GM19035 (cell line): Measurements from ENCODE around the gene KCP.

Source experiments
- ATAC-seq: cut with Tn5 transposase; IDR thresholded peaks from one replicate; pipeline ENCODE4 v1.9.1; 2021; ENCODE audit not compliant: unreplicated experiment

The KCP gene

GRCh38 chr7:128842674-128843641 lies 67.6 kb downstream of the KCP start:
- ATAC-seq: no peak

GRCh38 chr7:128841921-128842673 lies 68.4 kb downstream of the KCP start:
- ATAC-seq: no peak

DNA sequence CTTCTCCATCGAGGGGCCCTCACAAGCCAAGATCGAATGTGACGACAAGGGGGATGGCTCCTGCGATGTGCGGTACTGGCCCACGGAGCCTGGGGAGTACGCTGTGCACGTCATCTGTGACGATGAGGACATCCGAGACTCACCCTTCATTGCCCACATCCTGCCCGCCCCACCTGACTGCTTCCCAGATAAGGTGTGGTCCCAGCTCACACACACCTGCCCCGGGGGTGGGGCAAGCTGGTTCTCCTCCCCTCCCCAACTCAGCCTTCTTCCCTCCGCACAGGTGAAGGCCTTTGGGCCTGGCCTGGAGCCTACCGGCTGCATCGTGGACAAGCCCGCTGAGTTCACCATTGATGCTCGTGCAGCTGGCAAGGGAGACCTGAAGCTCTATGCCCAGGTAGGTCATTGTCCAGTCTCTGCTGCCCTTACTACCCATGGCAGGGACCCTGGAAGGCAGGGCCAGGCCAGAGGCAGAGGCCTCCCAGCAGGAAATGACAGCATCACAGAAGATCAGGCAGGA lies 69.3 kb downstream of the KCP start:
- no peak for ATAC-seq

DNA sequence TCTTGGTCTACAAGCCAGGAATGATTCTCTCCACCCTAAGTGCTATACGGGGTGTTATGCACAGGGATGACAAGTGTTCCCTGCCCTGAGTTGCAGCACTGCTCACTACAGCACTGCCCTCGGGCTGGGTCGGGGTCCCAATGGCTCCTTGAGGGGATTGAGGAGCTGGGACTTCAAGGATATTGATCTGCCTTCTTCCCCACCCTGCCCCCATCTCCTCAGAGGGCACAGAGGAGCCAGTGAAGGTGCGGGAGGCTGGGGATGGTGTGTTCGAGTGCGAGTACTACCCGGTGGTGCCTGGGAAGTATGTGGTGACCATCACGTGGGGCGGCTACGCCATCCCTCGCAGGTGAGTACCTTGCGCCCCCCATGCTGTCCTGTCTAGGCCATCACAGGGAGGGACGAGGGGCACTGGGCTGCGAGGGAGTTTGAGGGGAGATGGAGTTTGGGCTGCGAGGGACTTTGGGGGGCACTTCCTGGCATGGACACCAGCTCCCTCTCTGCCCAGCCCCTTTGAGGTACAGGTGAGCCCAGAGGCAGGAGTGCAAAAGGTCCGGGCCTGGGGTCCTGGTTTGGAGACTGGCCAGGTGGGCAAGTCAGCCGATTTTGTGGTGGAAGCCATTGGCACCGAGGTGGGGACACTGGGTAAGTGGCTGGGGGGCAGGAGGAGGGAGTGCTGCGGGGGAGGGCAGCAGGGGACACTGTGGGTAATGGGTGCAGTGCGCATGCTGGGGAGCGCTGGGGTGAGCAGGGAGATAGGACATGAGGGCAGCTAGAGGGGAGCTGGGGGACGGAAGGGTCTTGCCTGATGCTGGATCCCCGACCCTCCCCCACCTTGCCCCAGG lies 70.0 kb downstream of the KCP start:
- ATAC-seq: no peak

- ATAC-seq: no peak
These were observed 70.7 kb downstream of the KCP start for GRCh38 chr7:128839751-128840177.

DNA sequence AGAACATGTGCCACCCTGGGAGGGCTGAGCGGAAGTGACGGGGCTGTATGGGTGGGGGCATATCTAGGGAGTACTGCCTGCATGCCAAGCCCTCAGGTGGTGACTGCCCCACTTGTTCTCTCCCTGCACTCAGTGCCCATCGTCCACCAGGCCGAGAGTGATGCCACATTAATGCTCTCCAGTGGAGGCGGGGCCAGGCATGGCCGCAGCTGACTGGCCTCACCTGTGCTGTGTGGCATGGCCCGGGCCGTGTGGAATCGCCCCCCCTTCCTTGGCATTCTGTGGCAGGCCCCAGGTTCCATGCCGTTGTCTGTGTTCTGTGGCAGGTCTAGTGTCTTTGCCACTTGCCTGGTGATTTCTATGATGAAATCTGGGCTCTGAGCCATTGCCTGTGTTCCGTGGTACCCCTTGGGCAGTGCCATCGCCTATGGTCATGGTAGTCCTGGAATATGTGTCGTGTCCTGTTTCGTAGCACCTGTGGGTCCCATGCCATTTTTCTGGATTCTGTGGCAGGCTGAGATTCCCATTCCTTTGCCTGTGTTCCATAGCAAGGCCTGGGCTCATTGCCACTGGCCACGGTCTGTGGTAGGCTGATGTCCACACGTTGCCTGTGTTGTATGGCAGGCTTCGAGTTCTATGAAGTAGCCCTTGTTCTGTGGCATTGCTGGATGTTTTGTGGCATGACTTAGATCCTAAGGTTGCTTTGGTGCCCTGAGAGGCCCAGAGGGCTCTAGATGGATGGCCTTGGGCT lies 71.4 kb downstream of the KCP start:
- no peak for ATAC-seq

GRCh38 chr7:128838109-128838779 lies 72.3 kb downstream of the KCP start:
- no peak for ATAC-seq

- ATAC-seq: no peak
These were observed 73.0 kb downstream of the KCP start for GRCh38 chr7:128837521-128837921.

DNA sequence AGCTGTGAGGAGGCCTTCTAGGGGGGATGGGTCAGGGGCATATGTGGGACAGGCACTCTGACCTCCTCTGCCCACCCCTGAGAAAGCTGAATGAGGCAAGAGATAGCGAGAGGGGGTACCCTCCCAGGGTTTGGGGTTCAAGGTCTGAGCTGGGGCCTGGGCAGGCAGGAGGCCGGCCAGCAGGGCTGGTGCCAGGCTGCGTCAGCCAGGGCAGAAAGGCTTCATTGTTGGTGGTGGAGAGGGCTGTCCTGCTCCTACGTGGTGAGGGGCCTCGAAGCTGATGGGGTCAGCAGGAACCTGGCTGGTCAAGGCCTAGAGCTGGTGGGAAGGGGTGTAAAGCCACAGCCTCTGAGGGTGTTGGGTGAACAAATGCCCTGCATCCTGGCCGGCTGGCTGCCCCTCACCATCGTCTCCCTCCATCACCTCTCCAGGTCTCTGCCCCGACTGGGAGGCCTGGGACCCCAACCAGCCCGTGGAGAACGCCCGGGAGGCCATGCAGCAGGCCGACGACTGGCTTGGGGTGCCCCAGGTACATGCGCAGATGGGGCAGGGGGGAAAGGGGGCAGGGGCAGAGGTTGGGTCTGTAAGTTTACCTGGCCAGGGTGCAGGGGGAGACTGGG lies 73.7 kb downstream of the KCP start:
- no peak for ATAC-seq

- no peak for ATAC-seq
These were observed 74.5 kb downstream of the KCP start for GRCh38 chr7:128835790-128836641.

GRCh38 chr7:128835231-128835751 lies 75.2 kb downstream of the KCP start:
- no peak for ATAC-seq

GRCh38 chr7:128833946-128834325 lies 76.6 kb downstream of the KCP start:
- ATAC-seq: no peak

DNA sequence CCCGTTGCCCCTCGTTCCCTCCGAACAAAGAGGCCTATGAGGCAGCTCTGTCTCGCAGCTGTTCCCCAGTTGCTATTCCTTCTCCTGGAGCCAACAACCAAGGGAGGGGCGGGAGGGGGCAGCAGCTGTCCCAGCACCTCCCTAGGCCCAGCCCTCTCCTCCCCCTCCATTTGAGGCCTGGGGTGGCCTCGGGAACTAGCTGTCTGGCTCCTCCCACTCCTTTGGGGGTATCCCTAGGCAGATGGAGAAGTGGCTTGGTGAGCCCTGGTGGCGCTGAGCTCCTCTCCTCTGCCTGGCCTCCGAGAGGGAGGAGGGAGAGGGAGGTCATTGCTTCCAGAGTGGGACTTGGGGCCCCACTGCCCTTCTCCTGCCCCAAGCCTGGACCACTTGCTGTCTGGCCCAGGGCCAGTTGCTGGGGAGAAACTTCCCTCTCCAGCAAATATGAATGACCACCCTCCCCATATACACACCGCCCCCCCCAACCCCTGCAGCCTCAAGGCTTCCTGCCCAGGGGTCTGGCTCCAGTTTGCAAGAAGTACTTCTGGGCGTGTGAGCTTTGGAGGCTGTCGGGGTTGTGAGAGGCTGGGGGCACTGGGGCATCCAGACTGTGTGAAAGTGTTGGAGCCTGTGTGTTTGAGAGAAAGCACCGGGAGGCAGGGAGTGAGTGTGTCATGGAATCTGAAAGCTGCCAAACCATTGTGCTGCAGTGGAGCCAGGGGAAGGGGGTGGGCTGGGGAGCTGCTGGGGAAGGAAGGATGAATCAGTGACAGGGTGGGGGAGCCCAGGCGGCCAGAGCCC lies 77.2 kb downstream of the KCP start:
- no peak for ATAC-seq

DNA sequence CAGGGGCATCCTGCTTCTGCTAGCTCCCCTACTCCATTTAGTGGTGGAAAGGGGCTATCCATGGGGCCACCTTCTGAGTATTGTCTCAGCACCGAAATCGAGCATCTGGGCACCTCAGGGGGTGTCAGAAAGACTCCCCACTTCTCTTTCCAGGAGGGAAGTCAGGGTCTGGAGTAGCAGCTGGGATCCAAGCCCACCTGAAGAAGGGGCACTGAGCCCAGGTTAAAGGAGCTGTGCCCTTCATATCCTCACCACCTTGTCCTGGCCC lies 77.7 kb downstream of the KCP start:
- no peak for ATAC-seq

GRCh38 chr7:128831994-128832879 lies 78.3 kb downstream of the KCP start:
- ATAC-seq: no peak

- no peak for ATAC-seq
These were observed 79.1 kb downstream of the KCP start for GRCh38 chr7:128831178-128831993.
